22Rv1 (cell line): ENCODE data around the gene CRYBA1.
"Not testable (repeated sequence)": the region's sequence is repeated elsewhere in the genome, so short reads cannot be mapped to it uniquely, and the experiment has no call there.

Experiments used
- H3K27ac ChIP-seq: fragments of 450-650 bp; 2 replicates; pipeline ENCODE4 v1.5.1; 2017
- CTCF ChIP-seq: fragments of 450-650 bp; IDR thresholded peaks from 2 replicates; pipeline ENCODE4 v1.5.1; 2017; ENCODE audit warnings: mild to moderate bottlenecking
- ZFX ChIP-seq: fragments of 450-650 bp; IDR thresholded peaks from 2 replicates; pipeline ENCODE4 v1.6.1; 2017; ENCODE audit warnings: antibody characterized with exemption, borderline replicate concordance

Gene CRYBA1

GRCh38 chr17:29257756-29258155 is 11.1 kb downstream of the CRYBA1 start:
- no peak overlapping the region for H3K27ac ChIP-seq
- TF ChIP-seq ZFX (no peak), CTCF (no peak)

- H3K27ac ChIP-seq, result no peak overlapping the region
- TF ChIP-seq ZFX, result no peak
- TF ChIP-seq CTCF, result no peak
Observed at GRCh38 chr17:29263916-29264315, 17.3 kb downstream of the CRYBA1 start.

GRCh38 chr17:29271980-29272379 is 25.3 kb downstream of the CRYBA1 start:
- not testable (repeated sequence) for H3K27ac ChIP-seq

- TF ChIP-seq CTCF (no peak), ZFX (no peak)
- H3K27ac ChIP-seq, result 0 out of 2 replicates have a peak overlapping the region, but pooled peaks have one; percentile 0
Observed at GRCh38 chr17:29273924-29274323, 27.3 kb downstream of the CRYBA1 start.

GRCh38 chr17:29278692-29279091 is 32.0 kb downstream of the CRYBA1 start:
- H3K27ac ChIP-seq, result no peak overlapping the region
- no peak for TF ChIP-seq CTCF
- no peak for TF ChIP-seq ZFX

- H3K27ac ChIP-seq, result no peak overlapping the region
- TF ChIP-seq ZFX, result no peak
- TF ChIP-seq CTCF, result no peak
Observed at GRCh38 chr17:29279397-29280070, 32.9 kb downstream of the CRYBA1 start.

GRCh38 chr17:29283496-29283895 is 36.8 kb downstream of the CRYBA1 start:
- TF ChIP-seq CTCF (no peak), ZFX (no peak)
- H3K27ac ChIP-seq, result no peak overlapping the region

- TF ChIP-seq CTCF, result no peak
- TF ChIP-seq ZFX, result no peak
- H3K27ac ChIP-seq, result no peak overlapping the region
Observed at GRCh38 chr17:29283961-29284360, 37.3 kb downstream of the CRYBA1 start.
